Mesendoderm (in vitro differentiated cells): ENCODE data around the gene TBPL2.

Source experiments
- DNase-seq: peaks from one replicate; pipeline ENCODE4 v3.0.0; 2013
- H2AK5ac ChIP-seq: 2 replicates; pipeline ENCODE4 v1.6.1; 2013; ENCODE audit warnings: low read length, inconsistent platforms
- H2BK120ac ChIP-seq: 2 replicates; pipeline ENCODE4 v1.6.1; 2013; ENCODE audit warnings: low read depth, mild to moderate bottlenecking, low read length, moderate library complexity, mixed read lengths
- H2BK15ac ChIP-seq: replicated peaks from 2 replicates; pipeline ENCODE4 v1.6.1; 2013; ENCODE audit warnings: low read depth, mild to moderate bottlenecking, moderate library complexity
- H2BK5ac ChIP-seq: 2 replicates; pipeline ENCODE4 v1.6.1; 2013; ENCODE audit warnings: low read length, inconsistent platforms
- H3K18ac ChIP-seq: 2 replicates; pipeline ENCODE4 v1.6.1; 2013; ENCODE audit warnings: mild to moderate bottlenecking, low read length, mixed read lengths
- H3K23ac ChIP-seq: one replicate; pipeline ENCODE4 v1.6.1; 2013; ENCODE audit warnings: low read length
- H3K27ac ChIP-seq: 2 replicates; pipeline ENCODE4 v1.5.1; 2013; ENCODE audit warnings: low read depth, mild to moderate bottlenecking, inconsistent platforms, low read length, moderate library complexity
- H3K27me3 ChIP-seq: 2 replicates; pipeline ENCODE4 v1.6.1; 2013; ENCODE audit warnings: low read length, control low read depth, mild to moderate bottlenecking, inconsistent platforms; ENCODE audit not compliant: insufficient read depth, poor library complexity
- H3K36me3 ChIP-seq: 2 replicates; pipeline ENCODE4 v1.6.1; 2013; ENCODE audit warnings: low read length, inconsistent platforms; ENCODE audit not compliant: control insufficient read depth, insufficient read depth
- H3K4ac ChIP-seq: one replicate; pipeline ENCODE4 v1.6.1; 2013; ENCODE audit warnings: low read depth, mild to moderate bottlenecking, low read length, moderate library complexity
- H3K4me1 ChIP-seq: 2 replicates; pipeline ENCODE4 v1.6.1; 2013; ENCODE audit warnings: low read depth, low read length, inconsistent platforms; ENCODE audit not compliant: control insufficient read depth
- H3K4me2 ChIP-seq: 2 replicates; pipeline ENCODE4 v1.6.1; 2013; ENCODE audit warnings: low read length
- H3K4me3 ChIP-seq: 2 replicates; pipeline ENCODE4 v1.5.1; 2013; ENCODE audit warnings: mild to moderate bottlenecking, low read length
- H3K56ac ChIP-seq: one replicate; pipeline ENCODE4 v1.6.1; 2013; ENCODE audit warnings: low read length
- H3K79me1 ChIP-seq: 2 replicates; pipeline ENCODE4 v1.6.1; 2013; ENCODE audit warnings: low read length, inconsistent platforms
- H3K79me2 ChIP-seq: 2 replicates; pipeline ENCODE4 v1.6.1; 2013; ENCODE audit warnings: mild to moderate bottlenecking, low read length; ENCODE audit not compliant: control insufficient read depth, insufficient read depth
- H3K9ac ChIP-seq: 2 replicates; pipeline ENCODE4 v1.6.1; 2013; ENCODE audit warnings: low read length, inconsistent platforms
- H4K5ac ChIP-seq: one replicate; pipeline ENCODE4 v1.6.1; 2013; ENCODE audit warnings: low read length
- H4K8ac ChIP-seq: one replicate; pipeline ENCODE4 v1.6.1; 2013; ENCODE audit warnings: low read depth, mild to moderate bottlenecking, control low read depth, low read length, moderate library complexity
- WGBS: extraction: QIAGEN DNeasy Blood & Tissue Kit; methylation state at CpG from one replicate; pipeline ENCODE4 v1.1.7; 2013; ENCODE audit warnings: low lambda C conversion rate, missing lambda C conversion rate; ENCODE audit not compliant: insufficient coverage; ENCODE audit errors: extremely low coverage; 5-methylcytosine and 5-hydroxymethylcytosine counted together

Gene TBPL2

DNA sequence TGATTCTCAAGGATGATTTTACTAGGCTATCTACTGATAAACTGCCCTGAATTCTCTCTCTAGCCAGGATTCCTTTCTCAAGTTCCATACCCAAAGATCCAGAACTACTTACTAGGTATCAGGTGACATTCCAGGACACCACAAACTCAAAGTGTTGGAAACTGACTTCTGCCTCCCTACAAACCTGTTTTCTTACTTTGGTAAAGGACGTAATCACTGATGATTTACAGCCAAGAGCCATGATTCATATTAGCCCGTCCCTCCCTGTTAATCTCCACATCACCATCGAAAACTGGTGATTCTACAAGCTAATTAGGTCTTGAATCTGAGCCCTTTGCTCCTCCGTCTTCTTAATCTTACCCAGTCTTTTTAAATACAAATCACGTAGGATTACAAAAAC lies 27.7 kb downstream of the TBPL2 start:
- WGBS: no CpG with 5 or more reads among the region's 5 CpGs
- H3K4me1 ChIP-seq: no peaks in the 10 kb centered on the region
- H3K79me1 ChIP-seq: peaks cover 3% of the 10 kb centered on the region
- H2BK120ac ChIP-seq: no peak overlapping the region
- no peak overlapping the region for H3K23ac ChIP-seq
- no peak overlapping the region for H3K56ac ChIP-seq
- no peaks in the 10 kb centered on the region for H3K36me3 ChIP-seq
- H2BK15ac ChIP-seq: no peak overlapping the region
- H3K4ac ChIP-seq: no peak overlapping the region
- H3K4me3 ChIP-seq: no peak overlapping the region
- H3K18ac ChIP-seq: no peak overlapping the region
- H3K27me3 ChIP-seq: no peaks in the 10 kb centered on the region
- no peak overlapping the region for H3K4me2 ChIP-seq
- H3K79me2 ChIP-seq: peaks cover 22% of the 10 kb centered on the region
- peak overlapping the region; percentile 1 for H4K8ac ChIP-seq
- H4K5ac ChIP-seq: no peak overlapping the region
- H3K27ac ChIP-seq: no peak overlapping the region
- H2AK5ac ChIP-seq: no peak overlapping the region
- H3K9ac ChIP-seq: no peak overlapping the region
- no peak overlapping the region for H2BK5ac ChIP-seq
- DNase-seq: peak; percentile 14

DNA sequence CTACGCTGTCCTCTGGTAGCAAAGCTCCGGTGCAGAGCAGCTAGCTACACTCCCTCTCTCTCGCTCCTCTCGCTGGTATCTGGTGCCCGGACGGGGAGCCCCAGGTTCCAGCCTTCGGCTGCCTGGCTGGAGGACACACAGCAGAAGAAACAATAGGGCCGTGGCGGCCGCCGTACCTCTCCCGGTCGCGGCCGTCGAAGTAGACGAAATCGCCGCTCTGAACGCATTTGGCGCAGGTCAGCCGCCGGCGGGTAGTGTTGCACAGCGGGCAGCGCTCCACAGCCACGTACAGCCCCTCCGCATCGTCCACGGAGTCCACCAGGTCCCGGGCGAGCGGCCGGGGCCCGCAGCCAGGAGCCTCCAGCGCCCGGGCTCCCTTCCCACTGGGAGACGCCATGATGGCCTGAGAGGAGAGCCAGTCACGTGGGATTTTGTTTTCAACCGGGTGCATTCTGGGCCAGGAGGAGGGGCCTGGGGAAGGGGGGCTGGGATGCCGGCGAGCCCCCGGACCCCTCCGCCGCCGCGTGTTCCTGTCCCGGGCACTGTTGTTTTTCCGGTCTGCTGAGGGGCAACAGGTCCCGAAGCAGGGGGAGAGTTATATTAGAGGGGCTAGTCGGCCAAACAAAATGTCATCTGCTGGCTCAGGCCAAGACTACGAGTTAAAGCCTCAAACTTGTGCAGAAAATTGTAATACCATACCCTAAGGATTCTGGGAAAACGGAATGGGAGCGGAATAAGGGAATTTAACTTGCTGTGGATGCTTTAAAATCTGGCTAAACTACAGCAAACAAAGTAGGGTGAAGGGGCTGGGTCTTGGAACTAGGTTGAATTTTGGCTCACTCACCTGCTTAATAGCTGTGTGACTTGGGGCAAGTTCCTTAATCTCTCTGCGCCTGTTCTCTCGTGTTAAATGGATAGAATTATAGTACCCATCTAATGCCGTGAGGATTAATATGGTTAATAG lies 28.7 kb downstream of the TBPL2 start, which contains the start of gene ATG14:
TSS of gene ATG14 (minus strand) at position 405 of the 964 bp plus-strand sequence. CDS start at position 397, 8 bp downstream.
- no CpG with 5 or more reads among the region's 57 CpGs for WGBS
- peak; percentile 92 for DNase-seq

DNA sequence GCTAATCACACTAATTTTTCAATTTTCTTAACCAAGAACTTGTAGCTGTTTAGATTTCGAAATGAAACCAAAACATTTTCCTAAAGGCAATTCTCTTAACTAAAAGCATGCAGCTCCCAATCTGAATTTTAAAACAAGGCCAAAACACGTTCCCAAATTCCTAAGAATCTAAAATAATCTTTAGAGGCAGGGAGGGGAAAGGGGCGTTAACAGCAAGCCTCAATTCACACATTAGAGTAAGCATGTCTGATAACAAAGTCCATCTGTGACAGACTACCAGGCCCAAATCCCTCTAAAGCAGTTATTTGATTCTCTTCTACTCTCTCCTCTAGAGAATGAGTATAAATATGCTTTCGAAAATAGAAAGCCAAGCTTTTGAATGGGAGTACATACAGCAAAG lies 29.5 kb downstream of the TBPL2 start:
- H4K5ac ChIP-seq: peak overlapping the region; percentile 64
- no peak overlapping the region for H3K23ac ChIP-seq
- peak overlapping the region; percentile 73 for H3K9ac ChIP-seq
- H3K4me3 ChIP-seq: peak overlapping the region; percentile 79
- H3K36me3 ChIP-seq: no peaks in the 10 kb centered on the region
- no peak overlapping the region for H2BK120ac ChIP-seq
- peak; percentile 38 for DNase-seq
- H3K27ac ChIP-seq: no peak overlapping the region
- H4K8ac ChIP-seq: peak overlapping the region; percentile 98
- H3K4me2 ChIP-seq: peak overlapping the region; percentile 23
- H2BK15ac ChIP-seq: no peak overlapping the region
- H2BK5ac ChIP-seq: no peak overlapping the region
- no CpG with 5 or more reads among the region's 4 CpGs for WGBS
- H3K4ac ChIP-seq: no peak overlapping the region
- H2AK5ac ChIP-seq: no peak overlapping the region
- no peak overlapping the region for H3K18ac ChIP-seq
- H3K56ac ChIP-seq: no peak overlapping the region
- H3K79me2 ChIP-seq: peaks cover 22% of the 10 kb centered on the region
- no peaks in the 10 kb centered on the region for H3K27me3 ChIP-seq
- no peaks in the 10 kb centered on the region for H3K4me1 ChIP-seq
- H3K79me1 ChIP-seq: peaks cover 3% of the 10 kb centered on the region

More for the DNA sequence above, 28.7 kb downstream of the TBPL2 start, which contains the start of gene ATG14:
- H3K4ac ChIP-seq: no peak within 1 kb of the TSS
- peak within 1 kb of the TSS; percentile 73 for H3K9ac ChIP-seq
- H3K4me2 ChIP-seq: peak within 1 kb of the TSS; percentile 23
- H3K27ac ChIP-seq: no peak within 1 kb of the TSS
- no peaks in the 10 kb centered on the region for H3K36me3 ChIP-seq
- no peak within 1 kb of the TSS for H2BK5ac ChIP-seq
- peak within 1 kb of the TSS; percentile 36 for H3K18ac ChIP-seq
- H2AK5ac ChIP-seq: no peak within 1 kb of the TSS
- H3K27me3 ChIP-seq: no peaks in the 10 kb centered on the region
- peaks cover 3% of the 10 kb centered on the region for H3K79me1 ChIP-seq
- peak within 1 kb of the TSS; percentile 98 for H4K8ac ChIP-seq
- no peak within 1 kb of the TSS for H3K23ac ChIP-seq
- no peak within 1 kb of the TSS for H2BK120ac ChIP-seq
- no peak within 1 kb of the TSS for H2BK15ac ChIP-seq
- peak within 1 kb of the TSS; percentile 79 for H3K4me3 ChIP-seq
- H3K79me2 ChIP-seq: peaks cover 22% of the 10 kb centered on the region
- H4K5ac ChIP-seq: peak within 1 kb of the TSS; percentile 64
- no peaks in the 10 kb centered on the region for H3K4me1 ChIP-seq
- H3K56ac ChIP-seq: peak within 1 kb of the TSS; percentile 84

DNA sequence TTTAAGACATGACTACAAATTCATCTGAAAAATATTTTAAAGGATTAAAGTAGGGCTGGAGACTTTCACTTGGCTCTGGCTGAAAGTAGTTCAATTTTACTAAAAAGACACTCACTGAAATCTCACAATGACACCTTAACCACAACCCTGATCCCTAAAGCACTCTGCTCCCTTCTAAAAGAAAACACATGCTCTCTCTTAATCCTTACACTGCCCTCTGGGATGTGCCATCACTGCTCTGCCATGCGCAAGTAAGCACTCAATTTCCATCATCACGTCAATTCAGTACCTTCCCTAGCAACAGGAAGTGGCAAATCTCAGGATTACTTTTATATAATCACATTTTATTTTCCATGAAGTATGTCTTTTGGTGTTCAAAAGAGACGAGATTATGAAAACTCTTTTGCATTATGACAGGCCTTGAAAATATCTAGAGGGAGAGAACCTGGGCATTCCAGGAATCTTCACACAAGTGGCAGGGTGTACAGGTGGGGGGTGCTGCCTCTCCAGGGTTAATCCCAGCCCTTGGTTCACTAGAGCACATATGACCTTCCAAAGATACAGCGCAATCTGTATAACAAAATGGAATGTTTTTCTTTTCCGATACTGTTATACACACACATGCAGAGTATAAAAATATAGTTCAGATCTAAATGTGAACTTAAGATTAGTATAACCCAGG lies 36.1 kb downstream of the TBPL2 start:
- peaks cover 7% of the 10 kb centered on the region for H3K79me1 ChIP-seq
- no CpG with 5 or more reads among the region's 5 CpGs for WGBS

DNA sequence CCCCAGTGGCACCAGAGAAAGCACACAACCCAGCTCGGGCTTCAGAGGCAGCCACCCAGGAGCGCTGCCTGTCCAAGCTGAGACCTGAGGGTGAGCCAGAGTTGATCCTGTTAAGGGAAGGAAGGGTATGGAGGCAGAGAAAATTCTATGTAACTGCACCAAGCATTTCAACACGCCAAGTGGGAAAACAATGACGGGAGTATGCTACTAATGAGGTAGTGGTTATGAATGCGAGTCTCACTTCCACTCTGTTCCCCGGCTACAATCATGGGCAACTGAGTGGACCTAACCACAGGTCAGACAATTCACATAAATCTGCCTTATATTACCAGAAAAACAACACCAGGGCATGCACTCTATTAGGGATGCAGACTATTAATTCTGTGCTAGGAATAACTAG lies 38.7 kb downstream of the TBPL2 start:
- H3K4me2 ChIP-seq: no peak overlapping the region
- no peak overlapping the region for H3K18ac ChIP-seq
- no peak overlapping the region for H3K4ac ChIP-seq
- no peak overlapping the region for H3K23ac ChIP-seq
- H3K79me2 ChIP-seq: peaks cover 5% of the 10 kb centered on the region
- H2AK5ac ChIP-seq: no peak overlapping the region
- H4K5ac ChIP-seq: no peak overlapping the region
- H2BK120ac ChIP-seq: no peak overlapping the region
- no peaks in the 10 kb centered on the region for H3K27me3 ChIP-seq
- H3K27ac ChIP-seq: no peak overlapping the region
- peaks cover 9% of the 10 kb centered on the region for H3K79me1 ChIP-seq
- no peak for DNase-seq
- H3K56ac ChIP-seq: no peak overlapping the region
- no peaks in the 10 kb centered on the region for H3K4me1 ChIP-seq
- H3K9ac ChIP-seq: no peak overlapping the region
- no peak overlapping the region for H3K4me3 ChIP-seq
- no peak overlapping the region for H4K8ac ChIP-seq
- H3K36me3 ChIP-seq: no peaks in the 10 kb centered on the region
- H2BK15ac ChIP-seq: no peak overlapping the region
- WGBS: no CpG with 5 or more reads among the region's 6 CpGs
- H2BK5ac ChIP-seq: no peak overlapping the region

More for the DNA sequence above, 36.1 kb downstream of the TBPL2 start:
- Histone ChIP-seq H3K79me2 (peaks cover 8% of the 10 kb centered on the region), H3K36me3 (no peaks in the 10 kb centered on the region), H3K27me3 (no peaks in the 10 kb centered on the region), H3K23ac (no peak overlapping the region), H3K18ac (no peak overlapping the region), H3K4me3 (no peak overlapping the region), H3K9ac (no peak overlapping the region), H3K27ac (no peak overlapping the region), H4K8ac (no peak overlapping the region), H3K4ac (no peak overlapping the region), H2AK5ac (no peak overlapping the region), H2BK120ac (no peak overlapping the region), H3K4me1 (no peaks in the 10 kb centered on the region), H2BK5ac (no peak overlapping the region), H4K5ac (no peak overlapping the region), H3K56ac (no peak overlapping the region), H2BK15ac (no peak overlapping the region), H3K4me2 (no peak overlapping the region)
- DNase-seq: no peak
